Measurements from ENCODE around the gene DCST2. TPM values are rescaled to one million over a fixed set of nuclear protein-coding genes. Genes with fewer than 3 reads are reported as not detected.
"Not testable (repeated sequence)": the region's sequence is repeated elsewhere in the genome, so short reads cannot be mapped to it uniquely, and the experiment has no call there.

DCST2 gene
- total RNA-seq, 1 donor from 2014 or later = 0.12 TPM

DNA sequence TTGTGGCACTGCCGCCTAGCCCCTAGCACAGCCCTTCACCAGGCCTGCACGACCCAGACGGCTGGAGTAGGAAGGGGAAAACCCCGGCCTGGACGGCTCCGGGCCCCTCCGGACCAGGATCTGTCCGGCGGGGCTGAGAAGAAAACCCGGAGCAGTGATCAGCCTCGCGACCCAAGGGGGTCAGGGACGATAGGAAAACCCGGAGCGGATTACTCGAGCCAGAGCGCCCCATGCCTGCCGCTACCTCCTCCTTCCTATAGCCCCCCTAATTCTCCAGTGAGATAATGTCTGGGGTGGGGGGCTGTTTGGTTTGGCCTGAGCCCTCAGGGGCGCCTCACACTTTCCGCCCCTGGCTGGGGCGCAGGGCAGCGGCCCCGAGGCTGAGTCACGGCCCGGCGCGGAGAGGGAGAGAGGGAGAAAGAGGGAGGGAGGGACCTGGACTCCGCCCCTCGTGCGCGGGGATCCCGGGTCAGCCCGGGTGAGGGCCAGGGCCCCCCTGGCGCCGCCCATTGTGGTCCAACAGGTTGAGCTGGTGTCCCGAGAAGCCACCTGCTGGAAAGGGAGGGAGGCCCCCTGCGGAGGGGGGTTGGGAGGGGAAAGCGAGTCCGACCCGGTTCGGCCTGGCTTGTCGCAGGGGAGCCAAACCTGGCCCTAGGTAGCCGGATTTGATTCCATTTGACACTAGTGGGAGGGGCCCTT, 32.7 kb downstream of the DCST2 start:
- DNase-seq (ENCODE audit: extremely low read depth, low read depth, low spot score) = no peak

DNA sequence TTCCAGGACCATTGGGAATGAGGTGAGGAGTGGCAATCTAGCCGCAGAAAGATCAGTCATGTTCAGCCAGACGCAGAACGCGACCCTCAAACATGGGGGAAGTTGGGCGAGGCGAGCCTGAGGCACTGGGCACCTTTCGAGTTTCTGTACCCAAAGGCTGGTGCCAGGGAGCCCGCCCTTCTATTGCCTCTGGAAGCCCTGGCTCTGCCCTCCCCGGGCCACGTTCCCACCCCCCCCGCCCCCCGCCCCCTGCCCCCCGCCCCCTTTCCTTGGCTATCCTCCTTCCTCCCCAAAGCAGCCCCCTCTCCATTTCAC, 33.2 kb downstream of the DCST2 start:
- DNase-seq (ENCODE audit: extremely low read depth, low read depth, low spot score) = no peak

DNA sequence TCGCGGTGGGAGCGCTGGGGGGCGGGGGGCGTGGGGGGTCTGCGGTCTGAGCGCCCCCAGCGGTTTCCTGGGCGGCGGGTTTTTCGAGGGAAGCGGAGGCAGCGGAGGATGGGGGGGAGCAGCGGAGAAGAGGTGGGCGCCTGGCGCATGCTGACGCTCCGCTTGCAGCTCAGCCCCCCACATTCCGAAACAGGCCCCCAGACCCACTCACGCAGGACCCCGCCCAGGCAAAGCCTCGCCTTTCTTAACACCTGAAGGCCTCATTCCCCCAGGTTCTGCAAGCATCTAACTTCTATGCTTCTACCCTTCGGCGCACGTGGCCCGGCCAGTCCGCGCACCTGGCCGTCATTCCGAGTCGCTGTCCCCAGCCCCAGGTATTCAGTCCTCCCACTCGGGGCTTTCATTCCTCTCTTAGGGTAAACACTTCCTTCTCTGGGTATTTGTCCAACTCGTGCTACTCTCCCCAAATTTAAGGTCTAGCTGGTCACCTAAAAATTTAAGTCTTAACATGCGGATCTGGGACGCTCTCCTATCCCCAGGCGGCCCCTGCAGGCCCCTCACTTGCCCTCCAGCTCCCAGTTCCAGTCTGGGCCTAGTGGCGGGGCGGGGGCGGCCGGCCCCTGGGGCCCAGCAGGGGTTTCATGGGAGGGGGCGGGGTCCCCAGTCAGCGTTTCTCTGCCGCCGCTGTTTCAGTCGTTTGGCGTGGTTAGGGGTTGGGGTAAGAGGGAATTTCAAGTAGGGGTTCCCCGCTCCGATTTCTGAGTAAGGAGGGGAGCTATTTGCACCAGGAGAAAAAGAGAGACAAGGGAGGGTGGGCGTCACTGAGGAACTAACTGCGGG, 33.8 kb downstream of the DCST2 start:
- DNase-seq (ENCODE audit: extremely low read depth, low read depth, low spot score) = no peak

DNA sequence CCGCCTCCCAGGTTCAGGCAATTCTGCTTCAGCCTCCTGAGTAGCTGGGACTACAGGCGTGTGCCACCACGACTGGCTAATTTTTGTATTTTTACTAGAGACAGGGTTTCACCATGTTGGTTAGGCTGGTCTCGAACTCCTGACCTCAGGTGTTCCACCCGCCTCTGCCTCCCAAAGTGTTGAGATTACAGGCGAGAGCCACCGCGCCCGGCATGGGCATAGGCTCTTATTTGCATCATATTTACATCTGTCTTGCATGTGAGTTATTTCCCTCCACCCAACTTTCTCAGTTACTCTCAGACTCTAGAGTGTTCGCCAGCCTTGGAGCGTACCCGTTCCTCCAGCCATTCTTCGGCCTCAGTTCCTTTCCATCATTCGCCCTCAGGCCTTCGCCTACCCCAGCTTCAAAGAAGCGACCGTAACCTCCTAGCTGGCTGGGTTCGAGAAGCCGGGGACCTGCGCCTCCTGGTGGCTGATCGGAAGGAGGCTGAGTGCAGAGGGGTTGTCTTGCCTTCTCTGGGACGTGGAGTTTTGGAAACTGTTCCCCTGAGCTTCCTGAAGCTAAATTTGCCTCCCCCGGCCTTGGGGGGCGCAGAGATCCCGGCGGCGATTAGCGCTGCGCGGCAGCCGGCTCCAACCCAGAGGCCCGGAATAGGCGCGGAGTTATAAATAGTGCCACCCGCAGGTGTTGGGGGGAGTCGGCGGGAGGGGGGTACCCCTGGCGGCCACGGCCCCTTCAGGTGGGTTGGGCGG, 34.6 kb downstream of the DCST2 start:
- DNase-seq (ENCODE audit: extremely low read depth, low read depth, low spot score) = no peak

DNA sequence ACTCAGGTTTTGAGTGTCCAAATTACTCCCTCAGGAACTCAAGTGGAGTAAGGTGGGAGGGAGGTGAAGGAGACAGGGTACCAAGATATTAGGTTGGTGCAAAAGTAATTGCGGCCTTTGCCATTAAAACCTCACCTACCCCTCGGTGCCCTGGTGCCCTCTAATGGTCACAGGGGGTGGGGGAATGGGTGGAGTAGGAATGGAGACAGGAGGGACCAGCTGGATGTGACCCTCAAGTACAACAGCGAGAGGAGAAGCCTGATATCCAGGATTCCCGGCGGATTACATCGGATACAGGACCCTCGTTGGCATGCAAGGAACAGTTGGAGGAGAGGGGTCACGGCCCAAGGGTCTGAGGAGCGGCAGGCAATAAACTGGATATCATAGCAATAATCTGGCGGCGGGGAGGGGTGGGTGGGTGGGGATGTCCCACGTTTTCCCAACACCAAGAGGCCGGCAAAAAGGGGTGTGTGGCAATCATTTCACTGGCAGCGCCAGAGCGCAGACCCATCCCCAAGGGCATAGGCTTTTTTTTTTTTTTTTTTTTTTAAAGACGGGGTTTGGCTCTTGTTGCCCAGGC, 35.3 kb downstream of the DCST2 start:
- no peak for DNase-seq (ENCODE audit: extremely low read depth, low read depth, low spot score)

DNA sequence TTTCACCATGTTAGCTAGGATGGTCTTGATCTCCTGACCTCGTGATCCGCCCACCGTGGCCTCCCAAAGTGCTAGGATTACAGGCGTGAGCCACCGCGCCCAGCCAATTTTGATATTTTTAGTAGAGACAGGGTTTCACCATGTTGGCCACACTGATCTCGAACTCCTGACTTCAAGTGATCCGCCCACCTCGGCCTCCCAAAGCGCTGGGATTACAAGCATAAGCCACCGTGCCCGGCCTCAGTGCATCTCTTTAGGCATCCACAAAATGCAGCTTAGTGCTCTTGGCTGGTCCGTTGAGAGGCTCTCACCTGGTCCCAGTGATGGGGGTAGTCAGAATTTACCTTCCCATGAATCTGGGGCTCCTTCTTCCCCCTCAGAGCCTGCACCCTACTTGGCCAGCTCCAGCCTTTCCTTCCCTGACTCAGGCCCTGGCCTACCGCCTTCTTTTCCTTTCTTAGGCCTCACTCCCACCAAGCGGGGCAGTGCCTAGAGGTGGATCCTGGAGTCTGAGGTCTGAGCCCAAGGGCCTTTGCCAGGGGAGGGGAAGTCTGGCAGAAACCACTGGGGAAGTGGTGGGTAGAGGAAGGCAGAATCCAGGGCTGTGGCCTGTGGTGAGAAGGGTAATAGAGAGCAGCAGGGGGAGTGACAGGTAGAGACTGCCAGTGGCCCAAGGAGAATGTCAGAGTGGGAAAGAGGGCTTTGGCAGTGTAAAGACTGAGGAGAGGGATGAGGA, 36.4 kb downstream of the DCST2 start:
- DNase-seq (ENCODE audit: extremely low read depth, low read depth, low spot score) = no peak

DNA sequence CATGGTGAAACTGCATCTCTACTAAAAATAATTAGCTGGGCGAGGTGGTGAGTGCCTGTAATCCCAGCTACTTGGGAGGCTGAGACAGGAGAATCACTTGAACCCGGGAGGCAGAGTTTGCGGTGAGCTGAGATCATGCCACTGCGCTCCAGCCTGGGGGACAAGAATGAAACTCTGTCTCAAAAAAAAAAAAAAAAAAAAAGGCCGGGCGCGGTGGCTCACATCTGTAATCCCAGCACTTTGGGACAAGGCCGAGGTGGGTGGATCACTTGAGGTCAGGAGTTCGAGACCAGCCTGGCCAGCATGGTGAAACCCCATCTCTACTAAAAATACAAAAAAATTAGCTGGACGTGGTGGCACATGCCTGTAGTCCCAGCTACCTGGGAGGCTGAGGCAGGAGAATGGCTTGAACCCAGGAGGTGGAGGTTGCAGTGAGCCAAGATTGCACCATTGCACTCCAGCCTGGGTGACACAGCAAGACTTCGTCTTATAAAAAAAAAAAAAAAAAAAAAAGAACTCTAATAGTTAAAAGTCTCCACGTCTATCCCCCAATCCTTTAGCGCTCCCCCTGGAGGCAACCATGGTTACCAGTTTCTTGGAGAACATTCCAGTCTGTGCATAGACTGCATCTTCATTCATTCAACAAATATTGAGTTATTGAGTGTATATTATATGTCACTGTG, 38.1 kb downstream of the DCST2 start:
- not testable (repeated sequence) for DNase-seq (ENCODE audit: extremely low read depth, low read depth, low spot score)

DNA sequence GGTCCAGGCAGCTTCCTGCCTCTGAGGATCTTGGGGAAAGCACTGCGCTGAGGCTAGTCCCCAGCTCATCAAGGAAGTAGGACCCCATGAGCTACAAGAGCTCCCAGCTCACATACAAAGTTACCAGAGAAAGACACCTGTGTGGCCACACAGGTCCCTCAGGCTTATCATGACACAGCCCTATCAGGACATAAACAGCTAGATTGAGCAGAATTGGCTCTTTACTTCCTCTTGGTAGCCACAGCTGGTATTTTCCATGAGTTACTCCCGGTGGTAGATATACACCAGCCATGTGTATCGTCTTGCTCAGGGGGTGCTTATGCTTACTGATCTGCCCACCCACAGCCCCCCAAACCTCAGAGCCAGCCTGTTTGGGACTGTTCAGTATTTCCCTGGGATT, 39.0 kb downstream of the DCST2 start:
- no peak for DNase-seq (ENCODE audit: extremely low read depth, low read depth, low spot score)

DNA sequence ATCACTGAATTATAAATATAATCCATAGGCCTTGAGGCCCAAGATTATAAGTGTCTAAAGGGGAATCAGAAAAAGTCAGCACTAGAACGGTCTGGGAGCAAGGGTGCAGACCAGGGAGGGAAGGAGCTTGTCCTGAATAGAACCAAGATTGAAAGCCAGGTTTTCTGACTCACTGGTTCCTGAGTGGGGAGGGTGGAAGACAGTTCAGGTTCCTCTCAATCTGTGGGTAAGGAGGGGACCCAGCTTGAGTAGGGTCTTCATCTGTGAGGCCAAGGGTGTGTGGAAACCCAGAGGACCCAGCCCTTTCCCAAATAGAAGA, 39.4 kb downstream of the DCST2 start:
- DNase-seq (ENCODE audit: extremely low read depth, low read depth, low spot score) = no peak

DNA sequence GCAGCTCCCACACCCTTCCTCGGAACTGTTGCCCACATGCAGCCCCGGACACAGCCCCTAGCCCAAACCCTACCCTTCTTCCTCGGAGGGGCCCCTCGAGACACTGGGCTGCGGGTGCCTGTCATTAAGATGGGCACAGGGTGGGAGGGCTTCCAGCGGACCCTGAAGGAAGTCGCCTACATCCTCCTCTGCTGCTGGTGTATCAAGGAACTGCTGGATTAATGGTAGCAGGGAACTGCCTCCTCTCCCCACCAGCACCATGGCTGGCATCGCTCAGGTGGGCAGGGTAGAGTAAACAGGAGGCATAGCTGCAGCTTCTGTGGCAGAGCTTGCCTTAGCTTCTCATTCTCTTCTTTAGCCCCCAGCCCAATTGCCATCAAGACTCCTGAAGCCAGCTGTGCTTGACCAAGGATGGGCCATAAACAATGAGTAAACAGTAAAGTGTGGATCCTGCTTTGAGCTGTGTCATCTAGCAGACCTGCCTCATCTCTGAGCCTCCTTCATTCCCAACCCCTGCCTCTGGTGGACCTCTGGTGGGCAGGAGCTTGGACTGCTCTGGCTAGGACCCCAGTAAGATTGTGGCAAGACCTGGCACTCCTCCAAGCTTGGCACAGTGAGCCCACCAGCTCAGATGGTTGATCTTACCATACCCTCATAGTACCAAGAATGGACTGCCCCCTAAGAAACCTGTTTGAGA, 39.9 kb downstream of the DCST2 start, which contains the start of gene LENEP:
Gene LENEP (plus strand): TSS at position 15 of the 697 bp plus-strand sequence. CDS start 22 bp downstream, at position 37.
- no peak for DNase-seq (ENCODE audit: extremely low read depth, low read depth, low spot score)

DNA sequence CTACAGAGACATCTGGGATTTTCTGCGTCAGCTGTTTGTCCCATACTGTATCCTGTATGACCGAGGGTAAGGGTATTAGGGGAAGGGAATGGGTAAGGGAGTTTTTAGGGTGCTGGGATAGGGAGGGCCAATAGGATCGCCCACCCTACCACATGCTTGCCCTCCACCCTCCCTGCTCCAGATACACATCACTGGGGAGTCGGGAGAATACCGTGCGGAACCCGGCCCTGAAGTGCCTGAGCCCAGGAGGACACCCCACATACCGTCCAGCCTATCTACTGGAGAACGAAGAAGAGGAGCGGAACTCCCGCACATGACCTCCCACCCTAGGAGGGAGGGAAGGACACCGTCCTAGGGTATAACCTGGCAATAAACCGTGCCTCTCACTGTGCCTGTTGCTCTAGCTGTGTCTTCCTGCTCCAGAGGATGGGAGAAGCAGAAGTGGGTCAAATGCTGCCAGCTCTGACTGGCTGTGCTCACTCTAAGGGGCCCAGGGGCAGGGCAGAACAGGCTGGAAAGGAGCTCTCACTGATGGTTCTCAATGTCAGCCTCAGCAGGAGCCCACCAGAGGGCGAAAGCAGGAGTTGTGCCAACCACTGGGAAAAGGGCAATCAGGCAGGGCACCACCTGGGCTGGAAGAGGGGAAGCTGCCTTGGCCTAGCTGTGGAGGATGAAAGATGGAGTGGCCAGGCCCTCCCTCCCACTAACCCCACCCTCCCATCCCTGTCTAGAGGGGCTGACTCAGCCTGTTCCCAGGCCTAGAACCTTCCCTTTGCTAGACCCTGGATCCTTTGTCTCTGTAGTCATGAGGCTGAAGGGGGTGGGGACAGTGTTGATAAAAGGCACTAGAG, 40.6 kb downstream of the DCST2 start:
- no peak for DNase-seq (ENCODE audit: extremely low read depth, low read depth, low spot score)

DNA sequence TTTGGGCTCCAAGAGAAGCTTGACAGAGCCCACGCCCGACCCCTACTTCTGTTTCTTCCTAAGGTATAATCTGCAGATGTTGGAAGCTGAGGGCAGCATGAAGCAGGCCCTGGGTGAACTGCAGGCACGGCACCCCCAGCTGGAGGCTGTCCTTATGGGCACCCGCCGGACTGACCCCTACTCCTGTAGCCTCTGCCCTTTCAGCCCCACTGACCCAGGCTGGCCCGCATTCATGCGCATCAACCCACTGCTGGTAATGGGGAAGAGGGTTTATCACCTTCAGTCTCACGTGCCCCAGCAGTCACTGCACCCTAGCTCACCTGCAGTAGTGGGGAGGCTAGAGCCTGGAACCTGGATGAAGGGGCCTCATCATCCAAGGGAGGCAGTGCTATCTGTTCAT, 43.3 kb downstream of the DCST2 start:
- no peak for DNase-seq (ENCODE audit: extremely low read depth, low read depth, low spot score)

DNA sequence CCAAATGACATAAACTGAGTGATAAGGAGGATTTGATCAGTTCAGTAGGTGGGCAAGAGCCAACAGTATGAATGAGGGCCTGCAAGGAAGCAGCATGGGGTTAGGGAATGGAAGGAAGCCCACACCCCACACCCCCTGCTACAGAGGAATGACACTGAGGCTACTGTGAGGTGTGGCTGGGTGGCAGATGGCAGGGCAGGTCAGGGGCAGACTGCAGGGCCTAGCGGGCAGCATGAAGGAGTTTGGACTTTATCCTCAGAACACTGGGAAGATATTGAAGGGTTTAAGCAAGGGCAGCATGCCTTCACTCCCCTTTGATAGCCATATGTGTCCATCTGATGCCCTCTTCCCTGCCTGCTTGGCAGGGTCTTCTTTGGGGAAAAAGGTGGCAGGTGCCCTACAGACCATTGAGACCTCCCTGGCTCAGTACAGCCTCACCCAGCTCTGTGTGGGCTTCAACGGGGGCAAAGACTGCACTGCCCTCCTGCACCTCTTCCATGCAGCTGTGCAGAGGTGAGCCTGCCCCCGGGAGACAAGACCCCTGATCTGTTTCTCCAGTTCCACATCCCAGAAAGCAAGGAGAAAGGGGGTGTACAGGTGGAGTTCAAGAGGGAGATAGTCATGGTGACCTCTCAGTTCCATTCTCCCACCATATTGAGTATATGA, 44.3 kb downstream of the DCST2 start:
- no peak for DNase-seq (ENCODE audit: extremely low read depth, low read depth, low spot score)

DNA sequence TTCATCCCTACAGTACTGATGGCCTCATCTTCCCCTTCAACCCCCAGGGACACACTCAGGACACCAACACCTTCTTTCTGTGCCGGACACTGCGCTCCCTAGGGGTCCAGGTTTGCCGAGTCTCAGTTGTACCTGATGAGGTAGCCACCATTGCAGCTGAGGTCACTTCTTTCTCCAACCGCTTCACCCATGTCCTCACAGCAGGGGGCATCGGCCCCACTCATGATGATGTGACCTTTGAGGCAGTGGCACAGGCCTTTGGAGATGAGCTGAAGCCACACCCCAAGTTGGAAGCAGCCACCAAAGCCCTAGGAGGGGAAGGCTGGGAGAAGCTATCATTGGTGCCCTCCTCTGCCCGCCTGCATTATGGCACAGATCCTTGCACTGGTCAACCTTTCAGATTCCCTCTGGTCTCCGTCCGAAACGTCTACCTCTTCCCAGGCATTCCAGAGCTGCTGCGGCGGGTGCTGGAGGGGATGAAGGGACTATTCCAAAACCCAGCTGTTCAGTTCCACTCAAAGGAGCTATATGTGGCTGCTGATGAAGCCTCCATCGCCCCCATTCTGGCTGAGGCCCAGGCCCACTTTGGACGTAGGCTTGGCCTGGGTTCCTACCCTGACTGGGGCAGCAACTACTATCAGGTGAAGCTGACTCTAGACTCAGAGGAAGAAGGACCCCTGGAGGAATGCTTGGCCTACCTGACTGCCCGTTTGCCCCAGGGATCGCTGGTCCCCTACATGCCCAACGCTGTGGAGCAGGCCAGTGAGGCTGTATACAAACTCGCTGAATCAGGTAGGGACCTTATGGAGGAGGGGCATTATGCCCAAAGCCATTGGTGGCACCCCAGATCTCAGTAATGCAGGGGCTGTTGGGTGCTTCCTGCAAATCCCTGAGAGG, 45.3 kb downstream of the DCST2 start:
- no peak for DNase-seq (ENCODE audit: extremely low read depth, low read depth, low spot score)

DNA sequence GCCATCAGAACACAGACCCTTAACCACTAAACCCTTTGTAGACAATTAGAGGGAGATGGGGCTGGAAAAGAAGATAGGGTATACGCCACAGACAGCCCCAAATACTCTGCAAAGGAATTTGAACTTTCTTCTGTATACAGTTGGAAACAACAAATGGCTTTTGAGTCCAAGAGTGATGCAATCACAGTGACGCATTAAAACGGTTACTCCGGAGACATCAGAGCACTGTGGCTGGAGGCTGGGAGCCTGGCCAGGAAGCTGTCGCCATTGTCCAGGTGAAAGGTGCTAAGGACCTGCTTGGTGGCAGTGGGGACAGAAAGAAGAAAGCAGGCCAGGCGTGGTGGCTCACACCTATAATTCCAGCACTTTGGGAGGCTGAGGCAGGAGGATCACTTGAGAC, 46.3 kb downstream of the DCST2 start:
- DNase-seq (ENCODE audit: extremely low read depth, low read depth, low spot score) = no peak

DNA sequence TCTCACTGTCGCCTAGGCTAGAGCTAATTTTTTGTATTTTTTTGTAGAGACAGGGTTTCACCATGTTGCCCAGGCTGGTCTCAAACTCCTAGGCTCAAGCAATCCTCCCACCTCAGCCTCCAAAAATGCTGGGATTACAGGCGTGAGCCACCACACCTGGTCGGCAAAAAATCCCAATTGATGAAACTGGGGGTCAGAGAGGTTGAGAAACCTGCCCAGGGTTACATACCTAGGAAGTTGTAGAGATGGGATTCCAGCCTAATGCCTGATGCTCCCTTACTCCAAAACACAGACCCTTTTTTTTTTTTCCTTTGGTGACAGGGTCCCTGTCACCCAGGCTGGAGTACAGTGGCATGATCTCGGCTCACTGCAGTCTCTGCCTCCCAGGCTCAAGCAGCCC, 46.8 kb downstream of the DCST2 start:
- not testable (repeated sequence) for DNase-seq (ENCODE audit: extremely low read depth, low read depth, low spot score)

Data from glomerular endothelial cell (primary cell).